ENCODE measurements around the gene SNRPD2. TPM values are rescaled to one million over a fixed set of nuclear protein-coding genes. Genes with fewer than 3 reads are reported as not detected.

Gene SNRPD2
- total and polyA plus RNA-seq, 12 donors = 179 to 473 (median 323) TPM

- peak within 1 kb of the TSS in 3 of 4 donors; percentile 37 to 63 (median 38) for H3K4me3 ChIP-seq
- WGBS, 4 donors = 2 to 10% (median 6%) methylated on average over 36 to 52 of the region's 52 CpGs
- H3K27ac ChIP-seq = peak within 1 kb of the TSS; percentile 28 to 87 (median 59)
- peaks cover 23 to 55% of the 10 kb centered on the region in 2 donors for H3K4me1 ChIP-seq (replicated peaks in 1 of 2)
- no peaks in the 10 kb centered on the region for H3K9me3 ChIP-seq (replicated peaks in 1 of 3)
- H3K36me3 ChIP-seq (replicated peaks in 1 of 2) = no peaks in the 10 kb centered on the region
- DNase-seq = peak in 4 of 7 donors; percentile 39 to 59 (median 52)
- no peak for TF ChIP-seq POLR2A (IDR thresholded peaks at IDR 0.05)
- TF ChIP-seq CTCF (IDR thresholded peaks at IDR 0.05) = no peak
- no peaks in the 10 kb centered on the region for H3K27me3 ChIP-seq
- intact Hi-C loops (cut with DNase I) = no loop called here
Measured at GRCh38 chr19:45638930-45639729, 52.6 kb downstream of the SNRPD2 start, which contains the start of gene EML2. Gene EML2, minus strand, starts transcription at chr19:45639397. Its CDS starts 21 bp downstream, at chr19:45639376.

- TF ChIP-seq POLR2A (IDR thresholded peaks at IDR 0.05) (peak in 1 of 2 donors; percentile 62), CTCF (IDR thresholded peaks at IDR 0.05) (no peak)
- peak in 6 of 7 donors; percentile 57 to 74 (median 64) for DNase-seq
- H3K4me1 ChIP-seq (replicated peaks in 1 of 2) = peaks cover 21 to 54% of the 10 kb centered on the region in 2 donors
- no peaks in the 10 kb centered on the region for H3K9me3 ChIP-seq (replicated peaks in 1 of 3)
- peak overlapping the region; percentile 28 to 87 (median 59) for H3K27ac ChIP-seq
- peak overlapping the region in 2 of 4 donors; percentile 38 to 63 for H3K4me3 ChIP-seq
- intact Hi-C loops (cut with DNase I) = no loop called here
- no peaks in the 10 kb centered on the region for H3K36me3 ChIP-seq (replicated peaks in 1 of 2)
- no peaks in the 10 kb centered on the region for H3K27me3 ChIP-seq
- WGBS, 4 donors = 67 to 73% (median 71%) methylated on average over 12 to 19 of the region's 19 CpGs
Measured at GRCh38 chr19:45637890-45638667, 53.7 kb downstream of the SNRPD2 start.

MicroRNAs encoded within 50 kb of the gene (microRNA counts, 767-probe panel; counts per million panel counts)
- microRNA hsa-miR-330-3p (0 counts per million in 2 donors), microRNA hsa-miR-330-5p (0 counts per million in 2 donors), microRNA hsa-miR-642a-5p (0 counts per million in 2 donors), microRNA hsa-miR-642b-3p (0 counts per million in 2 donors)

Small RNA genes lying within 50 kb of the gene (microRNA-seq; reads per million reads assigned to microRNA genes)
- gene MIR330 (181 to 432 (median 213) reads per million in 3 donors), gene MIR642A (0 reads per million in 3 donors), gene MIR642B (0 reads per million in 3 donors)

Small RNA genes lying within 50 kb of the gene (small RNA-seq; reads per million reads assigned to genes)
- gene MIR642A (0 to 0.08 reads per million in 2 donors), gene RN7SL836P (0.36 to 0.42 reads per million in 2 donors)

Other genes with a start within 250 kb of the SNRPD2 start
- 10 to 100 TPM in 1 of 9 donors, 1 to 10 TPM in 8; 1.0 to 21.7 (median 3.0) TPM for gene FOSB, start 224.0 kb downstream of the SNRPD2 start, total RNA-seq
- gene FOSB, start 224.0 kb downstream of the SNRPD2 start, polyA plus RNA-seq = 10 to 100 TPM in 1 of 3 donors, 1 to 10 TPM in 1, under 1 TPM in 1; 0.95 to 11.1 (median 4.3) TPM
- 10 to 100 TPM in 7 of 9 donors, 1 to 10 TPM in 2; 7.7 to 65.8 (median 19.9) TPM for gene RTN2, start 194.9 kb downstream of the SNRPD2 start, total RNA-seq
- gene RTN2, start 194.9 kb downstream of the SNRPD2 start, polyA plus RNA-seq = 10 to 100 TPM in 1 of 3 donors, 1 to 10 TPM in 2; 4.8 to 11.8 (median 7.4) TPM
- gene PPM1N, start 193.5 kb downstream of the SNRPD2 start, total RNA-seq = 1 to 10 TPM in 6 of 9 donors, under 1 TPM in 1, not detected in 2; 0.33 to 2.5 (median 1.4) TPM
- 1 to 10 TPM in 2 of 3 donors, under 1 TPM in 1; 0.99 to 3.7 (median 1.7) TPM for gene PPM1N, start 193.5 kb downstream of the SNRPD2 start, polyA plus RNA-seq
- 100 to 1,000 TPM in 2 of 9 donors, 10 to 100 TPM in 7; 28.7 to 118 (median 63.5) TPM for gene VASP, start 184.5 kb downstream of the SNRPD2 start, total RNA-seq
- gene VASP, start 184.5 kb downstream of the SNRPD2 start, polyA plus RNA-seq = 10 to 100 TPM; 30.2 to 96.2 (median 62.9) TPM
- 10 to 100 TPM in 7 of 9 donors, 1 to 10 TPM in 2; 6.5 to 34.1 (median 17.4) TPM for gene OPA3, start 107.2 kb downstream of the SNRPD2 start, total RNA-seq
- gene OPA3, start 107.2 kb downstream of the SNRPD2 start, polyA plus RNA-seq = 10 to 100 TPM in 1 of 3 donors, 1 to 10 TPM in 2; 4.3 to 19.7 (median 7.3) TPM
- gene GPR4, start 89.7 kb downstream of the SNRPD2 start, total RNA-seq = 1 to 10 TPM in 8 of 9 donors, under 1 TPM in 1; 0.55 to 7.8 (median 3.5) TPM
- gene GPR4, start 89.7 kb downstream of the SNRPD2 start, polyA plus RNA-seq = 10 to 100 TPM in 1 of 3 donors, 1 to 10 TPM in 2; 7.6 to 11.3 (median 9.6) TPM
- gene EML2, start 52.6 kb downstream of the SNRPD2 start, total RNA-seq = 100 to 1,000 TPM in 4 of 9 donors, 10 to 100 TPM in 5; 20.7 to 139 (median 93.2) TPM
- gene EML2, start 52.6 kb downstream of the SNRPD2 start, polyA plus RNA-seq = 10 to 100 TPM; 22.8 to 88.9 (median 78.9) TPM
- 1 to 10 TPM in 1 of 9 donors, under 1 TPM in 5, not detected in 3; 0.28 to 1.3 (median 0.70) TPM for gene GIPR, start 23.7 kb downstream of the SNRPD2 start, total RNA-seq
- 1 to 10 TPM in 1 of 3 donors, under 1 TPM in 1, not detected in 1; 0.80 to 1.8 TPM for gene GIPR, start 23.7 kb downstream of the SNRPD2 start, polyA plus RNA-seq
- 10 to 100 TPM in 4 of 9 donors, 1 to 10 TPM in 5; 2.8 to 14.4 (median 9.8) TPM for gene QPCTL, start 713 bp upstream of the SNRPD2 start, total RNA-seq
- 10 to 100 TPM in 2 of 3 donors, 1 to 10 TPM in 1; 5.2 to 17.2 (median 14.1) TPM for gene QPCTL, start 713 bp upstream of the SNRPD2 start, polyA plus RNA-seq
- 10 to 100 TPM in 7 of 9 donors, 1 to 10 TPM in 2; 5.2 to 25.6 (median 11.6) TPM for gene FBXO46, start 38.9 kb upstream of the SNRPD2 start, total RNA-seq
- 10 to 100 TPM in 1 of 3 donors, 1 to 10 TPM in 2; 3.2 to 19.5 (median 9.1) TPM for gene FBXO46, start 38.9 kb upstream of the SNRPD2 start, polyA plus RNA-seq
- gene MEIOSIN, start 41.5 kb upstream of the SNRPD2 start, total RNA-seq = under 1 TPM in 1 of 9 donors, not detected in 8; 0.06 TPM
- under 1 TPM in 2 of 3 donors, not detected in 1; 0.03 to 0.05 TPM for gene MEIOSIN, start 41.5 kb upstream of the SNRPD2 start, polyA plus RNA-seq
- 10 to 100 TPM in 8 of 9 donors, 1 to 10 TPM in 1; 7.5 to 67.6 (median 24.4) TPM for gene SIX5, start 77.3 kb upstream of the SNRPD2 start, total RNA-seq
- gene SIX5, start 77.3 kb upstream of the SNRPD2 start, polyA plus RNA-seq = 10 to 100 TPM in 2 of 3 donors, 1 to 10 TPM in 1; 6.2 to 69.1 (median 32.9) TPM
- gene DMPK, start 90.5 kb upstream of the SNRPD2 start, total RNA-seq = 100 to 1,000 TPM in 6 of 9 donors, 10 to 100 TPM in 3; 89.1 to 197 (median 121) TPM
- 100 to 1,000 TPM in 2 of 3 donors, 10 to 100 TPM in 1; 76.8 to 748 (median 185) TPM for gene DMPK, start 90.5 kb upstream of the SNRPD2 start, polyA plus RNA-seq
- 10 to 100 TPM; 13.2 to 59.5 (median 35.5) TPM for gene DMWD, start 100.9 kb upstream of the SNRPD2 start, total RNA-seq
- 10 to 100 TPM; 14.2 to 91.5 (median 16.7) TPM for gene DMWD, start 100.9 kb upstream of the SNRPD2 start, polyA plus RNA-seq
- gene RSPH6A, start 123.4 kb upstream of the SNRPD2 start, total RNA-seq = under 1 TPM in 3 of 9 donors, not detected in 6; 0.06 to 0.17 (median 0.14) TPM
- under 1 TPM in 1 of 3 donors, not detected in 2; 0.24 TPM for gene RSPH6A, start 123.4 kb upstream of the SNRPD2 start, polyA plus RNA-seq
- 10 to 100 TPM; 32.2 to 64.8 (median 46.5) TPM for gene SYMPK, start 171.2 kb upstream of the SNRPD2 start, total RNA-seq
- 100 to 1,000 TPM in 2 of 3 donors, 10 to 100 TPM in 1; 44.5 to 313 (median 127) TPM for gene SYMPK, start 171.2 kb upstream of the SNRPD2 start, polyA plus RNA-seq
- under 1 TPM in 1 of 9 donors, not detected in 8; 0.94 TPM for gene FOXA3, start 172.4 kb upstream of the SNRPD2 start, total RNA-seq
- under 1 TPM in 1 of 3 donors, not detected in 2; 0.03 TPM for gene FOXA3, start 172.4 kb upstream of the SNRPD2 start, polyA plus RNA-seq
- 10 to 100 TPM; 18.3 to 57.0 (median 37.6) TPM for gene IRF2BP1, start 194.2 kb upstream of the SNRPD2 start, total RNA-seq
- 10 to 100 TPM in 2 of 3 donors, 1 to 10 TPM in 1; 3.8 to 23.0 (median 18.3) TPM for gene IRF2BP1, start 194.2 kb upstream of the SNRPD2 start, polyA plus RNA-seq
- gene MYPOP, start 210.7 kb upstream of the SNRPD2 start, total RNA-seq = 10 to 100 TPM in 1 of 9 donors, 1 to 10 TPM in 8; 2.1 to 14.3 (median 7.2) TPM
- gene MYPOP, start 210.7 kb upstream of the SNRPD2 start, polyA plus RNA-seq = 10 to 100 TPM in 1 of 3 donors, 1 to 10 TPM in 2; 5.4 to 10.1 (median 6.6) TPM
- gene NANOS2, start 222.8 kb upstream of the SNRPD2 start, total RNA-seq = not detected
- not detected for gene NANOS2, start 222.8 kb upstream of the SNRPD2 start, polyA plus RNA-seq